ENCODE measurements around the gene SH3RF1.

DNA sequence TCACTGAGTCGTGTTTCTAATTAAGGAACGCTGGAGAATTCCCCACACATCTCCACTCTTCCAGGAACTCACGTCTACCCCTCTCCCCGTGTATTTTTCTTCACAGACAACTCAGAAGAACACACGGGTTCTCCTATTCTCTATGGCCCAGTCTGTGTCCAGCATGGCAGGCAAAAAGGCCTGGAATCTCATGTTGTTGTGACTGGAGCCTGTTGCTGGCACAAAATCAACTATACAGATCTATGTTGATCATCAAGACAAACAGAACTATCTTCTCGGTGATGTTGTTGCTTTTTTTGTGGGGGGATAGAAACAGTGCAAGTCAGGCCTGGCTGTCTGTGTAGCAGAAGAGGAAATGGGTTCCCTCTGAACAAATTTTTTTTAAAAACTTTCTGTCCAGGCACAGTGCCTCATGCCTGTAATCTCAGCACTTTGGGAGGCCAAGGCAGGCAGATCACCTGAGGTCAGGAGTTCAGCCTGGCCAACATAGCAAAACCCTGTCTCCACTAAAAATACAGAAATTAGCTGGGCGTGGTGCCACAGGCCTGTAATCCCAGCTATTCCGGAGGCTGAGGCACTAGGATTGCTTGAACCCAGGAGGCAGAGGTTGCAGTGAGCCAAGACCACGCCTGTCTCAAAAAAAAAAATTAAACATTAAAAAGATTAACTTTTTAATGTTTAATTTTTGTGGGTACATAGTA, 210.2 kb downstream of the SH3RF1 start:
- TF ChIP-seq, protein P1, sequence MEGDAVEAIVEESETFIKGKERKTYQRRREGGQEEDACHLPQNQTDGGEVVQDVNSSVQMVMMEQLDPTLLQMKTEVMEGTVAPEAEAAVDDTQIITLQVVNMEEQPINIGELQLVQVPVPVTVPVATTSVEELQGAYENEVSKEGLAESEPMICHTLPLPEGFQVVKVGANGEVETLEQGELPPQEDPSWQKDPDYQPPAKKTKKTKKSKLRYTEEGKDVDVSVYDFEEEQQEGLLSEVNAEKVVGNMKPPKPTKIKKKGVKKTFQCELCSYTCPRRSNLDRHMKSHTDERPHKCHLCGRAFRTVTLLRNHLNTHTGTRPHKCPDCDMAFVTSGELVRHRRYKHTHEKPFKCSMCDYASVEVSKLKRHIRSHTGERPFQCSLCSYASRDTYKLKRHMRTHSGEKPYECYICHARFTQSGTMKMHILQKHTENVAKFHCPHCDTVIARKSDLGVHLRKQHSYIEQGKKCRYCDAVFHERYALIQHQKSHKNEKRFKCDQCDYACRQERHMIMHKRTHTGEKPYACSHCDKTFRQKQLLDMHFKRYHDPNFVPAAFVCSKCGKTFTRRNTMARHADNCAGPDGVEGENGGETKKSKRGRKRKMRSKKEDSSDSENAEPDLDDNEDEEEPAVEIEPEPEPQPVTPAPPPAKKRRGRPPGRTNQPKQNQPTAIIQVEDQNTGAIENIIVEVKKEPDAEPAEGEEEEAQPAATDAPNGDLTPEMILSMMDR (IDR thresholded peaks at IDR 0.05; ENCODE audit: low read depth, low read length, poor library complexity, severe bottlenecking) = no peak
- TF ChIP-seq EZH2phosphoT487 (IDR thresholded peaks at IDR 0.05; ENCODE audit: borderline replicate concordance, low read length) = no peak

Measured in DOHH2 (cell line).